Measurements from ENCODE around the gene HDGFL2.

The HDGFL2 gene

GRCh38 chr19:4496304-4496703 lies 24.2 kb downstream of the HDGFL2 start:
- POLR2A ChIA-PET, result no interaction called here

GRCh38 chr19:4497770-4498389 lies 25.8 kb downstream of the HDGFL2 start:
- no peaks in the 10 kb centered on the region for H3K9me3 ChIP-seq (ENCODE audit: control insufficient read depth, insufficient read depth, low read depth, low read length)
- no peak overlapping the region for H3K4me3 ChIP-seq (ENCODE audit: low read depth, low read length)
- ChIA-PET POLR2A (interaction anchor here (0.6 to 1.3 kb wide), 4 partner anchors 16 to 95 kb away, joined by 3 to 4 read pairs (median 3); partner anchors contain the start of gene HDGFL2), CTCF (interaction anchor here (1.2 kb wide), 1 partner anchor 98 kb away, joined by 3 read pairs; the partner anchor contains the start of gene SH3GL1)
- H3K36me3 ChIP-seq (ENCODE audit: control insufficient read depth in 2 of 2, insufficient read depth in 1 of 2, low read length in 2 of 2), result peaks cover 17 to 85% of the 10 kb centered on the region in 2 experiments; a peak in 2 of 3 replicates
- TF ChIP-seq REPIN1 (tag by site-specific recombination; IDR thresholded peaks at IDR 0.05; ENCODE audit: low read depth) (no peak), ZNF596 (tag by site-specific recombination; IDR thresholded peaks at IDR 0.05) (no peak), PRDM10 (tag by site-specific recombination; IDR thresholded peaks at IDR 0.05) (no peak), GLIS2 (tag by site-specific recombination; IDR thresholded peaks at IDR 0.05) (no peak), ZNF626 (tag by site-specific recombination; IDR thresholded peaks at IDR 0.05) (no peak), ZNF140 (tag by site-specific recombination; IDR thresholded peaks at IDR 0.05) (no peak), ZNF843 (tag by site-specific recombination; IDR thresholded peaks at IDR 0.05) (no peak), KLF8 (tag by site-specific recombination; IDR thresholded peaks at IDR 0.05) (no peak), ZNF335 (tag by site-specific recombination; conservative IDR thresholded peaks at IDR 0.05) (no peak), ZNF488 (tag by site-specific recombination; IDR thresholded peaks at IDR 0.05) (no peak), ZNF23 (tag by site-specific recombination; IDR thresholded peaks at IDR 0.05; ENCODE audit: borderline replicate concordance) (no peak), ZFP3 (tag by site-specific recombination; IDR thresholded peaks at IDR 0.05; ENCODE audit: low read depth) (no peak), BCL11A (tag by site-specific recombination; IDR thresholded peaks at IDR 0.05; ENCODE audit: low read depth) (no peak), ZNF302 (tag by site-specific recombination; IDR thresholded peaks at IDR 0.05; ENCODE audit: low read depth) (no peak), ZNF416 (tag by site-specific recombination; IDR thresholded peaks at IDR 0.05) (no peak), ZNF664 (tag by site-specific recombination; IDR thresholded peaks at IDR 0.05) (no peak), ZNF341 (tag by site-specific recombination; IDR thresholded peaks at IDR 0.05; ENCODE audit: low read depth) (no peak), ZNF184 (tag by site-specific recombination; IDR thresholded peaks at IDR 0.05) (no peak)
- H3K27ac ChIP-seq (ENCODE audit: extremely low read depth, low read depth, low read length), result no peak overlapping the region
- H3K4me1 ChIP-seq (ENCODE audit: control insufficient read depth, insufficient read depth, low read length), result no peaks in the 10 kb centered on the region

More at GRCh38 chr19:4496304-4496703, 24.2 kb downstream of the HDGFL2 start:
- no peaks in the 10 kb centered on the region for H3K4me1 ChIP-seq (ENCODE audit: control insufficient read depth, insufficient read depth, low read length)
- no peak overlapping the region for H3K4me3 ChIP-seq (ENCODE audit: low read depth, low read length)
- CTCF ChIA-PET, result no interaction called here
- TF ChIP-seq ZNF561 (tag by site-specific recombination; IDR thresholded peaks at IDR 0.05; ENCODE audit: borderline replicate concordance), result no peak
- no peak for TF ChIP-seq REPIN1 (tag by site-specific recombination; IDR thresholded peaks at IDR 0.05; ENCODE audit: low read depth)
- TF ChIP-seq KLF9 (tag by site-specific recombination; IDR thresholded peaks at IDR 0.05; ENCODE audit: low read depth), result no peak
- no peak for TF ChIP-seq ZNF114 (tag by site-specific recombination; IDR thresholded peaks at IDR 0.05)
- no peak for TF ChIP-seq ZBTB20 (tag by site-specific recombination; IDR thresholded peaks at IDR 0.05)
- H3K27ac ChIP-seq (ENCODE audit: extremely low read depth, low read depth, low read length), result no peak overlapping the region
- peaks cover 28 to 85% of the 10 kb centered on the region in 2 experiments; a peak in 2 of 3 replicates for H3K36me3 ChIP-seq (ENCODE audit: control insufficient read depth in 2 of 2, insufficient read depth in 1 of 2, low read length in 2 of 2)
- no peaks in the 10 kb centered on the region for H3K9me3 ChIP-seq (ENCODE audit: control insufficient read depth, insufficient read depth, low read depth, low read length)

Measured in HEK293 (cell line).